Hepatocyte (in vitro differentiated cells): ENCODE results near the gene NOP10. TPM values are rescaled to one million over a fixed set of nuclear protein-coding genes. Genes with fewer than 3 reads are reported as not detected.
"Not testable (repeated sequence)": the region's sequence is repeated elsewhere in the genome, so short reads cannot be mapped to it uniquely, and the experiment has no call there.

Experiments used
- DNase-seq: peaks from one replicate; pipeline ENCODE4 v3.0.0-alpha.2; 2016; ENCODE audit warnings: low spot score
- H2AFZ ChIP-seq: fragments of 200-600 bp; sonication (generic); 2 replicates; pipeline ENCODE4 v1.6.0; 2016; ENCODE audit warnings: antibody characterized with exemption, mild to moderate bottlenecking
- H3K27ac ChIP-seq: fragments of 200-600 bp; sonication (generic); 2 replicates; pipeline ENCODE4 v1.5.1; 2016; ENCODE audit warnings: mild to moderate bottlenecking
- H3K27me3 ChIP-seq: fragments of 200-600 bp; sonication (generic); 2 replicates; pipeline ENCODE4 v1.6.1; 2016
- H3K36me3 ChIP-seq: fragments of 200-600 bp; sonication (generic); replicated peaks from 2 replicates; pipeline ENCODE4 v1.5.1; 2016; ENCODE audit warnings: low read depth; ENCODE audit not compliant: insufficient read depth
- H3K4me1 ChIP-seq: fragments of 200-600 bp; sonication (generic); 2 replicates; pipeline ENCODE4 v1.5.1; 2016; ENCODE audit warnings: mild to moderate bottlenecking, moderate library complexity; ENCODE audit not compliant: insufficient read depth
- H3K4me2 ChIP-seq: fragments of 200-600 bp; sonication (generic); 2 replicates; pipeline ENCODE4 v1.6.0; 2016
- H3K4me3 ChIP-seq: fragments of 200-600 bp; sonication (generic); 2 replicates; pipeline ENCODE4 v1.5.1; 2016; ENCODE audit warnings: mild to moderate bottlenecking
- H3K79me2 ChIP-seq: fragments of 200-600 bp; sonication (generic); 2 replicates; pipeline ENCODE4 v1.6.0; 2017; ENCODE audit warnings: mild to moderate bottlenecking
- H3K9me2 ChIP-seq: fragments of 200-600 bp; sonication (generic); replicated peaks from 2 replicates; pipeline ENCODE4 v1.6.0; 2017; ENCODE audit warnings: mild to moderate bottlenecking; ENCODE audit not compliant: insufficient read depth
- H3K9me3 ChIP-seq: fragments of 200-600 bp; sonication (generic); 2 replicates; pipeline ENCODE4 v1.5.1; 2016; ENCODE audit warnings: low read depth, mild to moderate bottlenecking
- H4K20me1 ChIP-seq: fragments of 200-600 bp; sonication (generic); 2 replicates; pipeline ENCODE4 v1.6.0; 2016; ENCODE audit warnings: mild to moderate bottlenecking; ENCODE audit not compliant: insufficient read depth, poor library complexity, severe bottlenecking
- CTCF ChIP-seq: fragments of 200-600 bp; sonication (generic); IDR thresholded peaks from 2 replicates; pipeline ENCODE4 v1.5.1; 2016; ENCODE audit warnings: antibody characterized with exemption, mild to moderate bottlenecking; ENCODE audit not compliant: poor library complexity
- EZH2 ChIP-seq: fragments of 200-600 bp; sonication (generic); IDR thresholded peaks from 2 replicates; pipeline ENCODE4 v1.6.1; 2016; ENCODE audit warnings: antibody characterized with exemption, mild to moderate bottlenecking, borderline replicate concordance
- EZH2phosphoT487 ChIP-seq: fragments of 200-600 bp; sonication (generic); IDR thresholded peaks from one replicate; pipeline ENCODE4 v1.6.1; 2018; ENCODE audit warnings: antibody characterized with exemption, mild to moderate bottlenecking, low read depth, moderate library complexity; ENCODE audit not compliant: unreplicated experiment, severe bottlenecking
- WGBS: methylation state at CpG from one replicate; pipeline ENCODE4 v1.1.6; 2016; ENCODE audit warnings: low lambda C conversion rate; ENCODE audit errors: missing lambda C conversion rate; 5-methylcytosine and 5-hydroxymethylcytosine counted together
- polyA plus RNA-seq: library from polyadenylated mRNA; unstranded; fragments of >200 nt; fragmentation: Nextera tagmentation; extraction: Ambion mirVana; gene quantifications from 2 replicates; pipeline ENCODE4 v1.2.1, GENCODE V29; 2016
- total RNA-seq: library from RNA; depleted of rRNA; stranded (reverse); fragments of >200 nt; gene quantifications from 2 replicates; pipeline ENCODE4 v1.2.3, GENCODE V29; 2014

Gene NOP10
- total RNA-seq, result 284 and 308 TPM in 2 replicates
- 324 and 378 TPM in 2 replicates for polyA plus RNA-seq

- H3K9me2 ChIP-seq, result no peaks in the 10 kb centered on the region
- no peak for TF ChIP-seq EZH2phosphoT487
- TF ChIP-seq EZH2, result no peak
- peak; percentile 97 for TF ChIP-seq CTCF
- peak; percentile 94 for DNase-seq
- peak within 1 kb of the TSS; percentile 85 for H2AFZ ChIP-seq
- H3K27ac ChIP-seq, result peak within 1 kb of the TSS; percentile 95
- H3K27me3 ChIP-seq, result no peaks in the 10 kb centered on the region
- no peaks in the 10 kb centered on the region for H3K36me3 ChIP-seq
- H3K79me2 ChIP-seq, result peaks cover 29% of the 10 kb centered on the region
- peak within 1 kb of the TSS; percentile 76 for H3K4me3 ChIP-seq
- H3K4me2 ChIP-seq, result peak within 1 kb of the TSS; percentile 81
- 1% methylated on average over 38 of the region's 38 CpGs for WGBS
- no peaks in the 10 kb centered on the region for H3K9me3 ChIP-seq
- peaks cover 7% of the 10 kb centered on the region for H3K4me1 ChIP-seq
- H4K20me1 ChIP-seq, result no peaks in the 10 kb centered on the region
Measured at GRCh38 chr15:34342737-34343575, at the start of gene NOP10, which contains the start of gene NUTM1. TSS of gene NOP10 (minus strand) at chr15:34343136. CDS start at chr15:34343073, 63 bp downstream. TSS of gene NUTM1 (plus strand) at chr15:34343315. CDS start at chr15:34343697, 382 bp downstream.

- not testable (repeated sequence) for H3K4me2 ChIP-seq, DNase-seq, H3K36me3 ChIP-seq, H3K79me2 ChIP-seq, H3K27ac ChIP-seq, H3K27me3 ChIP-seq, H3K9me3 ChIP-seq, H2AFZ ChIP-seq, H3K4me1 ChIP-seq, H3K9me2 ChIP-seq, H4K20me1 ChIP-seq, H3K4me3 ChIP-seq
- no CpG with 5 or more reads among the region's 16 CpGs for WGBS
Measured at GRCh38 chr15:34389594-34390086, 46.7 kb upstream of the NOP10 start.

DNA sequence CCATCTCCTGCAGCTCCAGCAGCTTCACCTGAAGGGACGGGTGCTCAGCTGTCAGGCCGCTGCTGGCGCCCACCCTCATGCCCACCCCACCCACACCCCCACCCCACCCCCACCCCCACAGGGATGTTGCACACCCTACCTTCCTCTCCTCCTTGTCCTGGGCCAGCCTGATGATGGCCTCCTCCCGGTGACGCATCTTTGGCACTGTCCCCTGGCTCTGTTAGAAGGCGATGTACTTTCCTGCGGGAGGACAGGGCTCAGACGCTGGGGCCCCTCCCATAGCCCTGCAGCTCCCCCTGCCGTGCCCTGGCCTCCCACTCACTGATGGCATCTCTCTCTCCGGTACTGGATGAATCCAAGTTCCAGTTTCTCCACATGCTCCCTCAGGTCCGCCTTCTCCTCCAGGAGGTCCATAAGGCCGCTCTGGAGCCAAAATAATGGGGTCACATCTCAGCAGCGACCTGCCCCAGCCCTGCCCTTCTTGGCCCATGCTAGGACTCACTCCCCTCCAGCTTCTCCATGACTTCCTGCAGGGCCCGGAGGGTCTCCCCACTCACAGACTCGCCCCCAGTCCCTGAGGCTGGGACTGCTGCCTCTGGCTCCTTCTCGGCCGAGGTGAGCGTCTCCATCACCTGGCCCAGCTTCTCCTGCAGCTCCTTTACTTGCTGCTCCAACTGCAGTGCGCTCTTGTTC lies 39.0 kb upstream of the NOP10 start:
- H3K36me3 ChIP-seq, H3K27ac ChIP-seq, H3K9me3 ChIP-seq, H3K27me3 ChIP-seq, DNase-seq, H3K4me2 ChIP-seq, H3K9me2 ChIP-seq, H3K79me2 ChIP-seq, H3K4me1 ChIP-seq, H4K20me1 ChIP-seq, H2AFZ ChIP-seq, H3K4me3 ChIP-seq: not testable (repeated sequence)
- WGBS, result no CpG with 5 or more reads among the region's 19 CpGs

- not testable (repeated sequence) for H2AFZ ChIP-seq, H4K20me1 ChIP-seq, H3K9me3 ChIP-seq, H3K27me3 ChIP-seq, H3K27ac ChIP-seq, H3K36me3 ChIP-seq, DNase-seq, H3K4me1 ChIP-seq, H3K4me2 ChIP-seq, H3K4me3 ChIP-seq, H3K79me2 ChIP-seq, H3K9me2 ChIP-seq
- WGBS, result 93% methylated on average over 4 of the region's 4 CpGs
Measured at GRCh38 chr15:34380491-34380890, 37.6 kb upstream of the NOP10 start.

DNA sequence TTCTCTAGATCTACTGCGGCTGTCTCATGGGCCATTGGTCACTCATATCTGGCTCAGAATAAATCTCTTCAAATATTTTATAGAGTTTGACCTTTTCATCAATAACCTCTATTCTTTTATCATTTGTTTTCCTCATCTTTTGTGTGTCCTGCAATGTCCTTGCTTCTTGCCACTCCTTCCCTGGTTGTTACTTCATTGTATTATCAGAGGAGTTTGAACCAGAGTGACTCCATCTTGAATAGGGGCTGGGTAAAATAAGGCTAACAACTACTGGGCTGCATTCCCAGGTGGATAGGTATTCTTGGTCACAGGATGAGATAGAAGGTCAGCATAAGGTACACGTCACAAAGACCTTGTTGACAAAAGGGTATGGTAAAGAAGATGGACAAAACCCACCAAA lies 33.9 kb upstream of the NOP10 start:
- no peaks in the 10 kb centered on the region for H3K36me3 ChIP-seq
- H2AFZ ChIP-seq, result no peak overlapping the region
- no peak for TF ChIP-seq EZH2phosphoT487
- no peak for TF ChIP-seq EZH2
- no peak for TF ChIP-seq CTCF
- H3K9me2 ChIP-seq, result no peaks in the 10 kb centered on the region
- H3K4me1 ChIP-seq, result no peaks in the 10 kb centered on the region
- no peak overlapping the region for H3K4me3 ChIP-seq
- no peaks in the 10 kb centered on the region for H4K20me1 ChIP-seq
- DNase-seq, result no peak
- H3K9me3 ChIP-seq, result no peaks in the 10 kb centered on the region
- H3K27me3 ChIP-seq, result no peaks in the 10 kb centered on the region
- no peaks in the 10 kb centered on the region for H3K79me2 ChIP-seq
- H3K4me2 ChIP-seq, result no peak overlapping the region
- 96% methylated on average over 2 of the region's 2 CpGs for WGBS
- H3K27ac ChIP-seq, result no peak overlapping the region

DNA sequence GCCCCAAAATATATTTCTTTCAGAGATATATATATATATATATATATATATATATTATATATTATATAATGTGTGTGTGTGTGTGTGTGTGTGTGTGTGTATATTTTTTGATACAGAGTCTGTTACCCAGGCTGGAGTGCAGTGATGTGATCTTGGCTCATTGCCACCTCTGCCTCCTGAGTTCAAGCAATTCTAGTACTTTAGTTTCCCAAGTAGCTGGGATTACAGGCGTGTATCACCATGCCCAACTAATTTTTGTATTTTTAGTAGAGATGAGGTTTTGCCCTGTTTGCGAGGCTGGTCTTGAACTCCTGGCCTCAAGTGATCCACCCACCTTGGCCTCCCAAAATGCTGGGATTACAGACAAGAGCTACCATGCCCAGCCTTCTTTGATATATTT lies 32.6 kb upstream of the NOP10 start:
- not testable (repeated sequence) for H3K27ac ChIP-seq, H2AFZ ChIP-seq, DNase-seq, H3K79me2 ChIP-seq, H3K4me1 ChIP-seq, H3K27me3 ChIP-seq, H4K20me1 ChIP-seq, H3K36me3 ChIP-seq, H3K9me3 ChIP-seq, H3K4me3 ChIP-seq, H3K4me2 ChIP-seq, H3K9me2 ChIP-seq
- WGBS, result 98% methylated on average over 2 of the region's 2 CpGs
